Measurements from ENCODE around the gene FBXW7. TPM values are rescaled to one million over a fixed set of nuclear protein-coding genes. Genes with fewer than 3 reads are reported as not detected.

FBXW7 gene
- total RNA-seq, 1 experiment from 2014 or later = 27.1 TPM

GRCh38 chr4:152322656-152323055, 213.2 kb downstream of the FBXW7 start:
- Histone ChIP-seq H3K9me3 (ENCODE audit: control insufficient read depth, low read depth, low read length) (no peaks in the 10 kb centered on the region), H4K5ac (ENCODE audit: insufficient read length, low read depth, low read length) (no peak overlapping the region), H3T11ph (ENCODE audit: low read length) (no peak overlapping the region), H3K4me2 (ENCODE audit: insufficient read depth, insufficient read length, low read length) (no peak overlapping the region), H2BK12ac (ENCODE audit: insufficient read length, low read depth, low read length) (no peak overlapping the region), H3K56ac (ENCODE audit: insufficient read length, low read depth, low read length) (no peak overlapping the region), H3K4me1 (ENCODE audit: insufficient read depth, low read length) (no peaks in the 10 kb centered on the region), H3K23me2 (ENCODE audit: insufficient read length, low read depth, low read length, poor library complexity, severe bottlenecking) (no peaks in the 10 kb centered on the region), H2AK5ac (ENCODE audit: insufficient read length, low read length) (no peak overlapping the region), H2BK120ac (ENCODE audit: low read depth, low read length, poor library complexity, severe bottlenecking) (no peak overlapping the region), H4K91ac (ENCODE audit: insufficient read length, low read depth, low read length) (no peak overlapping the region), H3K9ac (ENCODE audit: extremely low read depth, insufficient read length, low read length) (no peak overlapping the region), H3K18ac (ENCODE audit: insufficient read length, low read depth, low read length) (no peak overlapping the region), H3K4ac (ENCODE audit: low read depth, low read length) (no peak overlapping the region), H3K79me2 (ENCODE audit: insufficient read depth, low read length) (no peaks in the 10 kb centered on the region), H2BK15ac (ENCODE audit: low read depth, low read length) (no peak overlapping the region), H2BK20ac (ENCODE audit: low read depth, low read length, poor library complexity, severe bottlenecking) (no peak overlapping the region), H3K27me3 (ENCODE audit: insufficient read depth, low read length) (no peaks in the 10 kb centered on the region), H3K23ac (ENCODE audit: insufficient read length, low read depth, low read length) (peak overlapping the region; percentile 69), H4K8ac (replicated peaks; ENCODE audit: insufficient read length, low read depth, low read length) (no peak overlapping the region), H3K79me1 (ENCODE audit: insufficient read depth, low read depth, low read length, poor library complexity, severe bottlenecking) (no peaks in the 10 kb centered on the region), H2BK5ac (ENCODE audit: insufficient read length, low read length) (no peak overlapping the region), H3K14ac (ENCODE audit: insufficient read depth, low read length) (no peak overlapping the region), H4K20me1 (ENCODE audit: control insufficient read depth, insufficient read depth, insufficient read length) (no peaks in the 10 kb centered on the region), H2AFZ (ENCODE audit: low read length) (no peak overlapping the region), H3K27ac (ENCODE audit: insufficient read length, low read depth, low read length) (no peak overlapping the region)
- peaks cover 0 to 6% of the 10 kb centered on the region in 2 experiments; a peak in 3 of 4 replicates for H3K4me1 Mint-ChIP-seq
- peaks cover 0 to 10% (median 7%) of the 10 kb centered on the region in 3 experiments; a peak in 5 of 7 replicates for H3K36me3 Mint-ChIP-seq (ENCODE audit: insufficient read depth in 1 of 3, low read depth in 3 of 3)
- H3K4me3 Mint-ChIP-seq = no peak overlapping the region
- no peak for DNase-seq
- no peaks in the 10 kb centered on the region for H3K27me3 Mint-ChIP-seq (ENCODE audit: low read depth)
- WGBS (ENCODE audit: extremely low coverage, insufficient read length, low lambda C conversion rate) = no CpG with 5 or more reads among the region's 6 CpGs
- no peaks in the 10 kb centered on the region for H3K9me3 Mint-ChIP-seq
- H3K27ac Mint-ChIP-seq = no peak overlapping the region
- TF ChIP-seq CTCF (conservative IDR thresholded peaks at IDR 0.05) = no peak
